HTERT RPE-1 (cell line): ENCODE measurements around the gene WWP2.
"Not testable (repeated sequence)": the region's sequence is repeated elsewhere in the genome, so short reads cannot be mapped to it uniquely, and the experiment has no call there.

ENCODE experiments used
- in situ Hi-C: fragments of 300-500 bp; cut with MboI; formaldehyde crosslinking; loops from 4 replicates; pipeline ENCODE4 v1.14.3; 2020; ENCODE audit warnings: low sequenced_read_pairs

The WWP2 gene

GRCh38 chr16:69939821-69940585 lies 177.9 kb downstream of the WWP2 start:
- in situ Hi-C loops = no loop called here

- in situ Hi-C loops = no loop called here
Observed at GRCh38 chr16:69940676-69941075, 178.5 kb downstream of the WWP2 start.

GRCh38 chr16:69941251-69942098 lies 179.3 kb downstream of the WWP2 start:
- in situ Hi-C loops = no loop called here

DNA sequence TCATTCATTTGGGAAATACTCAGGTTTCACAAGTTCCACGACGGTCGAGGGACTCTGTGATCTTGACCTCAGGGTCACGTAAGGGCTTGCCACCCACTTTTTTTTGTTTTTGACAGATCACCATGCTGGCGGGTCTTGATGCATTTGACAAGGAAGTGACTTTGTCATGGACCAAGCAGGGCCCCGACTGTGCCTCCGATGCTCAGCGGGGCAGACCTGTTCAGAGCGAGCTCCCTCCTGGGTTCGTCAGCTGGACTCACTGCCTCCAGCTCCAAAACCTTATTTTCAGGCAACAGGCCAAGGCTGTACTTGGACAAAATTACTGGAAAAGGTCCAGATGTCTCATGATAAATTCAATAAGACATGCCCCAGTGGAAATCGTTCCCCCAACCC lies 180.0 kb downstream of the WWP2 start:
- in situ Hi-C loops = no loop called here

DNA sequence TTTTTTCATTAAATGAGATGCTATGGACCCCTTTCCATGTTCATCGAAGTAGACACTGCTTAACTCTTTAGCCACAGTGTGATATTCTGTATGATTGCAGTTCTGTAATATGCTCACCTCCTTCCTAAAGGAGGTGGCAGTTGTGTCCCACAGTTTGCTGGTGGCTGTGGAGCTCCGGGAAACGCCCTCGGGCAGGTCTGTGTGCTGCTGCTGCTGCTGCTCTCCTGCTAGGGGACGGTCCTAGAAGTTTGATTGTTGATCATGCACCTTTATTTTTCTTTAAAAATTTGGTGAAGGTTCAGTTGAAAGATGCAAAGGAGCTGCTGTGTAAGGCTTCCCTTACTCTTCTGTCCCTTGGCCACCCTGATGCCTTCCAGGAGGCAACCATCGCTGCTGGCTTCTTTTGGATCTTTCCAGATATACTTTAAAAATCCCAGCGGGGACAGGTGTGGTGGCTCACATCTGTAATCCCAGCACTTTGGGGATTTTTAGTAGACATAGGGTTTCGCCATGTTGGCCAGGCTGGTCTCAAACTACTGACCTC lies 180.6 kb downstream of the WWP2 start:
- in situ Hi-C loops = no loop called here

DNA sequence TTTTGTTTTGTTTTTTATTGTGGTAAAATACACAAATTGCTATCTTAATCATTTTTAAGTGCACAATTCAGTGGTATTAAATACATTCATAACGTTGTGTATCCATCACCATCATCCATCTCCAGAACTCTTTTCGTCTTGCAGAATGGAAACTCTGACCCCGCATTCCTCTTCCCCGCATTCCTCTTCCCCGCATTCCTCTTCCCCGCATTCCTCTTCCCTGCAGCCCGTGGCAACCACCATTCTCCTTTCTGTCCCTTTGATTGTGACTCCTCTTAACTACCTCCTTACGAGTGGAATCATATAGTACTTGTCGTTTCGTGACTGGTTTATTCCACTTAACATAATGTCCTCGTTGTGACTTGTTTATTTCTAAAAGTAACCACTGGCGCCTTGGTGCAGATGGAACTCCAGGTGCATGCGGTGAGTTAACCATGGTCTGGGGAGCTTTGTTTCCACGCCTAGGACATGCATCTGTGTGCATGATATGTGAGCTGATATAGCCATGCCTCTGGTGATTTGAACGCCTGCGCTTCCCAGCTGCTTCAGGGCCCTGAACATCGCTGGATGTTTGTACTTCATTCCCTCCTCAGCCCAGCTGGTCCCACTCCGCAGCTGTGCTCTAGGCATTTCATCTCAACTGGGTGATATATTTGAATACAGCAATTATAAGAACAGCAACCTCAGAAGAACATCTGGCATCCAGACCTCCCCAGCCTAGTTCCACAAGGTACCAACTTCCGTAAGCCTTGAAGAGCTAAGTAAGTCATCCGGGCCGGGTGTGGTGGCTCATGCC lies 181.3 kb downstream of the WWP2 start:
- in situ Hi-C loops = not testable (repeated sequence)

DNA sequence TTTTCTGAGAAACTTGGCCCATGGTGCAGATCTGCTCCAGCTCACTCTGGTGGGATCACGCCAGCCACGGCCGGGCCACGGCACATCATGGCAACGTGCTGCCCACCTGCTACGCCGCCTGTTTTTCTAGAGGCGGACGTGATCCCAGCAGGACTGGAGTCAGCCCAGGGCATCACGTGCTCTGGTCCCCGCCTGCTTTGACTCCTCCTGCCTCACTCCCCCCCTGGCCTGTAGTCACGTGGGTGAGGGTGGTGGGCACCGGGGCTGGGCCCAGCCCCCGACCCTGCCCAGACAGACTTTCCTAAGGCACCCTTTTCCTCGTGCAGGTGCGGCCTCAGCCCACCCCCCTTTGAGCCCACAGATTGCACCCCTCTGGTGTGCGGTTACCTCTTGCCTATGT lies 188.3 kb downstream of the WWP2 start:
- in situ Hi-C loops = not testable (repeated sequence)

DNA sequence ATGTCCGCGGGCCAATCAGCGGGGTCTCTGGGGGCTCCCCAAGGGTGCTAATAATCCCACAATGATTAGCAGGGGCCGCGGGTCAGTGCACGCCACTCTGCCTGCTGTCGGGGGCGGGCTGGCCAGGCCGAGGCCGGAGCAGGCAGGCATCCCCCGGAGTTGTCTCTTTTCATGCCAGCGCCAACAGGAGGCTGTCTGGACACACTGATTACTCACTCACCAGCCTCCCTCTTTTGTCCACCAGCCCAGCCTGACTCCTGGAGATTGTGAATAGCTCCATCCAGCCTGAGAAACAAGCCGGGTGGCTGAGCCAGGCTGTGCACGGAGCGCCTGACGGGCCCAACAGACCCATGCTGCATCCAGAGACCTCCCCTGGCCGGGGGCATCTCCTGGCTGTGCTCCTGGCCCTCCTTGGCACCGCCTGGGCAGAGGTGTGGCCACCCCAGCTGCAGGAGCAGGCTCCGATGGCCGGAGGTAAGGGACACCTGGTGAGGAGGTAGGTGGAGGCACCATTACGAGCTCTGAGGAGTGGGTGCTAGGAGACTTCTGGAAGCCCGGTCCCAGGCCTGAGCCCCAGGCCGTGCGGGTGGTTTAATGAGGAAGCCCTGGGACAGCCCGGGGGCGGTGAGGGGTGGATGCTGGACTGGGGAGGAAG lies 189.0 kb downstream of the WWP2 start, which contains the start of gene CLEC18A:
TSS of gene CLEC18A (plus strand) at position 318 of the 655 bp plus-strand sequence. CDS start at position 351, 33 bp downstream.
- in situ Hi-C loops = not testable (repeated sequence)

- in situ Hi-C loops = not testable (repeated sequence)
Observed at GRCh38 chr16:69951672-69952031, 189.5 kb downstream of the WWP2 start.

DNA sequence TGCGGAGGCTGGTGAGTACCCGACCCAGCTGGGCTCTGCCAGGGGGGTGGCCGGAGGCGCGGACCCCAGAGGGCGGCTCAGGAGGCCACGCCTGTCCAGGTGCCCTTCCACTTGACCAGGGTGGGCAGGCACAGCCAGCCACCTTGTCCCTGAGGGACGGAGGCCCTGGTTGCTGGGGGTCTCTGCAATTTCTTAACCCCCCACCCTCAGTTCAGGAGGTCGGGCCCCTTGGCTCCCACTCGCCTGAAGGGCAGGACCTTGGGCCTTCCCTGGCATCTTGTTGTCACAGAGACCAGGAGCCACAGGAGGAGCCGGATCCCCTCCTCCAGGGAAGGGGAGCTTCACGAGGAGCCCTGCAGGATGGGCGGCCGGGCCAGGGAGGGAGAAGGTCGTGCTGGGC lies 190.0 kb downstream of the WWP2 start:
- in situ Hi-C loops = not testable (repeated sequence)

GRCh38 chr16:69952572-69953355 lies 190.6 kb downstream of the WWP2 start:
- in situ Hi-C loops = not testable (repeated sequence)

DNA sequence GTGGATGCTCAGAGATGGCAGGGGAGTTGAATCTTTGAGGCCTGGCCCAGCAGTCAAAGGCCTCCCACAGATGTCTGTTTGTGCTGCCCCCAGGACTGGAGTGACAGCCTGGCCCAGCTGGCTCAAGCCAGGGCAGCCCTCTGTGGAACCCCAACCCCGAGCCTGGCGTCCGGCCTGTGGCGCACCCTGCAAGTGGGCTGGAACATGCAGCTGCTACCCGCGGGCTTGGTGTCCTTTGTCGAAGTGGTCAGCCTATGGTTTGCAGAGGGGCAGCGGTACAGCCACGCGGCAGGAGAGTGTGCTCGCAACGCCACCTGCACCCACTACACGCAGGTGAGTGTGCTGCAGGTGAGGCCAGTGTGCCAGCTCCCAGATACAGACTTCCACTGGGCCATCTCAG lies 192.1 kb downstream of the WWP2 start:
- in situ Hi-C loops = not testable (repeated sequence)

DNA sequence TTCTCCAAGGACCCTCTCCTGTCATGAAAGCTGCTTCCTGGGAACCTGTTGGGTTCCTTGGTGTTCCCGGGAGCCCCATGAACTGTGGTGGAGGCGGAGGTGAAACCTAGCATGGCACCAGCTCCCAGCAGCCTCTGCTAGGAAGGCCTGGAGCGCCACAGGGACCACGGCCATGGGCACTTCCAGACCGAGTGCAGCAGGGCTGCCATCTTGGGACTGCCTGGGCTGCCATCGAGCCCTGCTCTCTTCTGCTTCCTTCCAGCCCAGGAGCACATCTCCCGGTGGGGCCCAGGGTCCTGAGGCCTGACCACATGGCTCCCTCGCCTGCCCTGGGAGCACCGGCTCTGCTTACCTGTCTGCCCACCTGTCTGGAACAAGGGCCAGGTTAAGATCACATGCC lies 201.2 kb downstream of the WWP2 start:
- in situ Hi-C loops = not testable (repeated sequence)

DNA sequence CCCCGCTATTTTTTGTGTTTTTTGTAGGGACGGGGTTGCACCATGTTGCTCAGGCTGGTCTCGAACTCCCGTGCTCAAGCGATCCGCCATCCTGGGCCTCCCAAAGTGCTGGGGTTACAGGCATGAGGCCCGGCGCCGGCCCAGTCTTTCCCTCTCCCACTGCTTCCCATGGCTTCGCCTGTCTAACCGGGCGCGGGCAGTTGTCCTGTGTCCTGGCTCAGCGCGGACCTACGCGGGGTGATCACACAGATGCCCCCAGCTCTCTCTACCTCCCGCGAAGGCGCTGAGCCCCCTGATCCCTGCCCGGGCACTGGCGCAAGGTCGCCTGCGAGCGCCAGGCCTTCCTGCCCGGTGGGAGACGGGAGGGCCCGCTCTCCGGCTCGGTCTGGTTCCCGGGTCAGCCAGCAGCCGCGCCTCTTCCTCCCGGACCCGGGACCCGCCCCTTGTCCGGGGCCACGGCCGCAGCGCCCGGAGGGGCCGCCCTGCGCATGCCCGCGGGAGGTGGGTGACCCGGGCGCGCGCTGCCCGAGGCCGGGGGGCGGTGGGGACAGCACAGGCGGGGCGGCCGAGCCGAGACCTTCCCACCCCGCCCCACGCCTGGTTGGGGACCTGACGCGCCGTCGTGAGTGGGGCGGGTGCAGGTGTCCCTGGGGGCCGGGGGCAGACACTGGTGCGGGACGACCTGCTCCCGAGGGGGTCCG lies 203.0 kb downstream of the WWP2 start:
- in situ Hi-C loops = not testable (repeated sequence)

DNA sequence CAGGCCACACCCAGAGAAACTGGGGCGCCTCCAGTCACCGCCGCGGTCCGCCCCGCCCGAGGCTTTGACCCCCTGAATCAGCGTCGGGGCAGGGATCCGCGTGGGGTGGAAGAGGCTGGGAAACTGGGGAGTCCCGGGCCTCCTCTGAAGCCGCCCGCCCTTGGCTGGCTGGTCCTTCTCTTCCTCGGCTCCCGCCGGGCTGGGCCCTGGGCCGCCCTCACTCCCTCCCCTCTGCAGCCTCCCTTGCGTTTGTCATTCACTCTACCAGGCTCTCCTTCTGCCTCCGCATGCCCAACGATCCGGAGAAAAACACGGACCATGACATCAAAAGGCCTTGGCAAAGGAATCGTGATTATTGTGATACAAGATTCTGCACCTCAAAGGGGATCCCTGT lies 203.5 kb downstream of the WWP2 start:
- in situ Hi-C loops = not testable (repeated sequence)

GRCh38 chr16:69967688-69968087 lies 205.6 kb downstream of the WWP2 start:
- in situ Hi-C loops = not testable (repeated sequence)

DNA sequence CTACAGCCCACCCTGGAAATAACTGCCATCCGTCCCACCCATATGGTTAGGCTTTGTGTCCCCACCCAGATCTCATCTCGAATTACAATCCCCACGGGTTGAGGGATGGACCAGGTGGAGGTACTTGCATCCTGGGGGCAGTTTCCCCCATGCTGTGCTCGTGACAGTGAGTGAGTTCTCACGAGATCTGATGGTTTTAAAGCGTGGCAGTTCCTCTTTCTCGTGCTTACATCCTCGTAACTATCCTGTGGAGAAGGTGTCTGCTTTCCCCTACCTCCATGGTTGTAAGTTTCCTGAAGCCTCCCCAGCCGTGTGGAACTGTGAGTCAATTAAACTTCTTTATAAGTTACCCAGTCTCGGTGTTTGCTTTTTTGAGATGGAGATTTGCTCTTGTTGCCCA lies 206.0 kb downstream of the WWP2 start:
- in situ Hi-C loops = not testable (repeated sequence)

GRCh38 chr16:69969657-69970056 lies 207.5 kb downstream of the WWP2 start:
- in situ Hi-C loops = not testable (repeated sequence)

- in situ Hi-C loops = not testable (repeated sequence)
Observed at GRCh38 chr16:69972120-69972519, 210.0 kb downstream of the WWP2 start.
